H1 (cell line): ENCODE results near the gene SGK1. TPM values are rescaled to one million over a fixed set of nuclear protein-coding genes. Genes with fewer than 3 reads are reported as not detected.
A peak's percentile ranks its signal among the peaks of the same experiment; 100 is the strongest.

Source experiments
- CREB1 ChIP-seq: IDR thresholded peaks from 2 replicates; pipeline ENCODE4 v1.6.1; 2012; ENCODE audit warnings: inconsistent platforms
- GTF2F1 ChIP-seq: IDR thresholded peaks from 2 replicates; pipeline ENCODE4 v1.6.1; 2012; ENCODE audit warnings: low read depth, low read length, improper control_type of control experiment, borderline replicate concordance
- KDM4A ChIP-seq: IDR thresholded peaks from one replicate; pipeline ENCODE4 v1.7.1; 2012; ENCODE audit warnings: low read depth, mild to moderate bottlenecking, moderate library complexity, low read length, inconsistent platforms; ENCODE audit not compliant: severe bottlenecking
- POLR2A ChIP-seq, 2 experiments: IDR thresholded peaks; 1 replicate in 1 of 2; 2 replicates in 1 of 2; pipeline ENCODE4 v1.6.1; 2011; ENCODE audit warnings: low read depth in 2 of 2, low read length in 2 of 2, mild to moderate bottlenecking in 2 of 2; ENCODE audit errors: control extremely low read depth in 1 of 2
- SIN3A ChIP-seq, 2 experiments: IDR thresholded peaks in 1 of 2; conservative IDR thresholded peaks in 1 of 2; 2 replicates each; pipeline ENCODE4 v1.6.1; 2011 to 2012; ENCODE audit warnings: low read length in 2 of 2, improper control_type of control experiment in 1 of 2, low read depth in 1 of 2, mild to moderate bottlenecking in 1 of 2
- TAF1 ChIP-seq: IDR thresholded peaks from 2 replicates; pipeline ENCODE4 v1.6.1; 2011; ENCODE audit warnings: mild to moderate bottlenecking, low read depth, low read length
- TBP ChIP-seq: IDR thresholded peaks from 2 replicates; pipeline ENCODE4 v1.6.1; 2011; ENCODE audit warnings: low read depth, low read length, improper control_type of control experiment
- polyA plus RNA-seq, 7 experiments: library from polyadenylated mRNA; depleted of rRNA in 3 of 7; stranded (reverse) in 5 of 7; unstranded in 2 of 7; fragments of >200 nt in 5 of 7; fragments of 200-250 nt in 2 of 7; gene quantifications; 1 replicate in 5 of 7; 2 replicates in 1 of 7; 4 replicates in 1 of 7; pipeline versions ENCODE4 v1.2.1 to v1.2.3, GENCODE V29; 2011 to 2013; ENCODE audit warnings: missing spikeins in 2 of 7, mixed read lengths in 2 of 7
- total RNA-seq: library from RNA; stranded (reverse); fragmentation: NEBNext Ultra II Directional; extraction: Animal tissue kit (Norgen Biotek cat#: 25700); gene quantifications from 2 replicates; pipeline ENCODE4 v1.2.1, GENCODE V29; 2021
- TF ChIP-seq, protein P1 (sequence below): IDR thresholded peaks from 2 replicates; pipeline ENCODE4 v1.6.1; 2011; ENCODE audit warnings: low read depth, mild to moderate bottlenecking, low read length; ENCODE audit not compliant: insufficient read depth

SGK1 gene
- total and polyA plus RNA-seq, 2 of the 8 experiments (the other 6 are each of a cell fraction or from before 2014, with no cell fraction given), result 14.5 to 18.4 TPM

DNA sequence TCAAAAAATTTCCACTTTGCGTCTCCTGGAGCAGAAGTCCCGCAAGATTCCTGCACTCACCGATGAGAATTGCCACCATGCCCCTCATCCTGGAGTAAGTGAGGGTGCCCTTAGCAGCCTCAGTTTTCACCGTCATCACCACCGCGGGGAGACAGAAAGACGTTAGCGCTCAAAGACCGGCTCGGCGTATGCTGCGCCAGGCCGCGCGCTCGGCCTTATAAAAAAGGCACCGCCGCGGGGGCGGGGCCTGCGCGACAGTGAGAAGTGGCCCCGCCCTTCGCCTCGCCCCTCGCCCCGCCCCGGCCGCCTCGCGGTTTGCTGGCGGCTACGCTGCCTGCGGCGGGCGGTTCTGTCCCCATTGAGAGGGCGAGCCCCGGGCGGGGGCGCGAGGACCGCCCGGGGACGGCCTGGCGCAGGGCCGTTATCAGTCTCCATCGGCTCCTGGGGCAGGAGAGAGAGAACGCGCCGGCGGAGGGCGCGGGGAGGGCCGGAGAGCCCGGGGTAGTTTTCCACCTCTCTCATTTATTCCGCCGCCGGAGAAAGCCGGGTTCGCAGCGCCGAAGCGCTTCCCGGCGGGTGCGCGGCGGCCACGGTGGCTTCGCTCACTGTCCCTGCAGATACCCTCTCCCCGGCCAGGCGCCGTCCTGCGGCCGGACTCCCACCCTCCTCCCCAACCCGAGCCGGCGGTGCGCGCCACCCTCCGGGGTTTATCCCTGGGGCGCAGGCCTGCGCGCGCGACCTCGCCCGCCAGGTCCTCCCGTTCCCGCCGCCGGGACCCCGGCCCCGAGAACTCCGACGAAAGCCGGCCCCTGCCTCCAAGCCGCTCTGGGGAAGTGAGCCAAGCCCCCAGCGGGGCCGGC, 143.0 kb downstream of the SGK1 start (continued):
- TF ChIP-seq KDM4A (peak; percentile 74), TAF1 (peak; percentile 98), TBP (peak; percentile 97), SIN3A (conservative IDR thresholded peaks at IDR 0.05 in 1 of 2, IDR thresholded peaks at IDR 0.05 in 1 of 2; ENCODE audit: low read depth in 1 of 2, low read length in 2 of 2) (peak in 1 of 2 experiments; percentile 24; a peak in 1 of 4 replicates), GTF2F1 (peak; percentile 90), CREB1 (peak; percentile 62; the same call in 1 of the 2 replicates), POLR2A (IDR thresholded peaks at IDR 0.05; ENCODE audit: control extremely low read depth in 1 of 2, low read depth in 2 of 2, low read length in 2 of 2) (peak; percentile 98 to 99)
- TF ChIP-seq, protein P1, sequence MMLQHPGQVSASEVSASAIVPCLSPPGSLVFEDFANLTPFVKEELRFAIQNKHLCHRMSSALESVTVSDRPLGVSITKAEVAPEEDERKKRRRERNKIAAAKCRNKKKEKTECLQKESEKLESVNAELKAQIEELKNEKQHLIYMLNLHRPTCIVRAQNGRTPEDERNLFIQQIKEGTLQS, result no peak
- TF ChIP-seq, all 59 proteins: peak for 15
